Fibroblast of peridontal ligament (primary cell): ENCODE results near the gene EDRF1.

ENCODE experiments used
- DNase-seq: peaks from one replicate; pipeline ENCODE4 v3.0.0-alpha.2; 2010; ENCODE audit errors: extremely low read depth

EDRF1 gene

DNA sequence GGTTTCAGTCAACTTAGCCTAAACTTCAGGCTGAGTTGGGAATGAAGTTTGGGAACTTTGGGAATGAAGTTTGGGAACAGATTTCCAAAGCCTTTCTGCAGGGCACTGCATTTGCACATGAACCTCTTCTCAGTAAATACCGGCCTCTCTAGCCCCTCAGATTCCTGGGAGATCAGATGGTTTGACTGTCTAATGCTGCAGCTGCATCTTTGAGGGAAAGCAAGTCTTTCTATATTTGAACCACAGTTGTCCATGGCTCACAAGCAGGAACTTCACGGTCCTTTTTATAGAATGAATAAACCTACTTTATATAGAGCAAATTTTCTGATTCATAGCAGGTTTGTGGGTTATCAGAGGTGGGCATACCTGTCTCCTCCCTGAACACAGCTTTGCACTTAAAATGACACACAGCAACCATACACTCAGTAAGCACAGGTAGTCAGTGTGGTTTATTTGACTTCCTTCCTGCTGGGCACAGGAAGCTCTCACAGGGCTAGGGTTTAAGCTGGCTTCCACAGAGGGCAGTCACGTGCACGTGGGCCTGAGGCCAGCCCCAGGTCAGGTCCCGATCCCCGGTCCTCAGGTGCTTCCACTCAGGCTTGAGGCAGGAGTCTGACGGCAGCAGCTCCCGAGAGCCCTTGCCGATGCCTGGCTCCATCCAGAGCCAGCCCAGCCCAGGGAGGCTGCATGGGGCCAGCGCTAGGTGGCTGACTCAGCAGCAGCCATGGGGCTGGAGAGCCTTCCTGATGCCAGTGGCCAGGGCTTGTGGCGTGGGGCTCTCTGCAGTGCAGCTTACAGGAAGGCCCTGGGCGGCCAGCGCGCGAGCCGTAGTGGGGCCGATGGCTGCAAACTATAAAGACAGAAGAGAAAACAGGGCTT, 68.9 kb downstream of the EDRF1 start:
- no peak for DNase-seq

DNA sequence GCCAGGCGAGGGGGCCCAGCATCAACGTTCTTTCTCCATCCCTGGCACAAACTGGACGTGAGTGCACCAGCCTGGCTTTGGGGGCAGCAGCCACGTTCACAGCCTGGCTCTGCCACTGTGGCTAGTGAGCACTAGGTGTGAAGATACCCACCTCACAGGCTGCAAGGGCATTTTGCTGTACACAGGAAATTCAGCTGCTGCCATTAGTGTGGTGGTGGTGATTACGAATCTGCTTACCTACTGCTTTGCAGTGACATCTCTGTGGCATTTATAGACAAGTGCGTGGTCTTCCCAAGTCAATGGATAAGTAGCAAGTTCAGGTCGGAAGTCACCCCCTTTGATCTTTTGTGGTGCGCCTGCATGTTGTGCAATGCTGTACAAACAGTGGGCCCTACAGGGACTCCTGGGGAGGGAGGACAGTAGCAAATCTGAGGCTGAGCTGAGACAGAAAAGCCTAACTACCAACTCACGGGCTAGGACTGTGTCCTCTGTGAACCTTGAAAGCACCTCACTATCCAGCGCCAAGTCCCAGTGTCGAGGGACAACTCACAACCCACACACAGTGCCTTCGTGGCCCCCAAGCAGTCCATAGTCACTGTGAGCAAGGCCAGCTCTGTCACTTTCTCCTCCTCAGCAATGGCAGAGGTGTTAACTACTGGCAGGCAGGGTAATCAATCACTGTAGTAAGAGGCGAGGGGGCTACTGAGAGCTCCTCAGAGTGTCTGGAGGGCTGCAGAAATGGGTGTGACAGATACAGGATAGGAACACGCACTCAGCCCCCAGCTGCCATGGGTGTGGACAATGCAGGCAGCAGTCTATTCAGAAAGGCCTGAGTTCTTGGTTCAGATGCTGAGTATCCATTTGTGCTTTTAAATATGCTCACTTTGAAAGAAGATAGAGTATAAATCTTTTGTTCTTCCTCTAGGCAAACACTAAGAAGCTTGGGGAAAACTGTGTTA, 73.1 kb downstream of the EDRF1 start:
- no peak for DNase-seq

DNA sequence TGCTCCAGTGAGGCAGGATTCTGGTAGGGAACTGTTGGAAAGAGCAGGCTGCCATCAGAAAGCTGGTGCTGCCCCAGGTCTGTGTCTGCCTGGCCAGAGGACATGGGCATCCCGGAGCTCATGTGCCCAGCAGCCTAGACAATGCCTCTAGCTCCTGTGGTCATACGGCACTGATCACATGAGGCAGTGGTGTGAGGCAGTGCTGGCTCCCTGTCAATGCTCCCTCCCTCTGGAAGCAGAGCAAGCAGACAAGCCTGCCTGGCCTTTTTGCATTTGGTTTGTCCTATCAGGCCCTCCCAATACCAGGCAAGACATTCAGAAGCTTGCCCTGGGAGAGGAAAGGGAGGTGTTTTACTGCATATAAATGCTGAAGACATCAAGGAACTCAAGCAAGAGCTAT, 75.6 kb downstream of the EDRF1 start:
- no peak for DNase-seq

DNA sequence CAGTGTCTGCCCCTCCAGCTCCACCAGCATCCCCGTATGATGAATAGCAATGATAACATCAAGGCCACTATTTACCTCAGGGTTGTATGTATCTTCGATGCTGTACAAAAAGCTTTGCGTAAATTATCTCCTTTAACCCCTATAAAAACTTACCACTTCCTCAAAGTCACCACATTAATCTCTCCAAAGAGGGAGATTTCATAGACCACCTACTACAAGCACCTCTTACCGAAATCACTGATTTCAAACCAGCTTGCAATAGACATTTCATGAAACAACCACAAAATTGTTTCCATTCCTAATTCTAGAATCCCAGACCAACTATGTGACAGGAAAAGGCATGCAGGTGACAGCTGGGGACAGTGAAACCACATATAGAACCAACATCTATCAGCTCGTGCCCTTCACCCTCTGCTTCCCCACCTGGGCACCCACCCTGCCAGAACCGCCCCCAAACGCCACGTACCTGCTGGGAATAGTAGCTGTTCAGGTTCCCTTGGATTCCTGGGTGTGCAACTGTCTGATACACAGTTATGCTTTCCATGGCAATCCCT, 76.2 kb downstream of the EDRF1 start:
- no peak for DNase-seq

DNA sequence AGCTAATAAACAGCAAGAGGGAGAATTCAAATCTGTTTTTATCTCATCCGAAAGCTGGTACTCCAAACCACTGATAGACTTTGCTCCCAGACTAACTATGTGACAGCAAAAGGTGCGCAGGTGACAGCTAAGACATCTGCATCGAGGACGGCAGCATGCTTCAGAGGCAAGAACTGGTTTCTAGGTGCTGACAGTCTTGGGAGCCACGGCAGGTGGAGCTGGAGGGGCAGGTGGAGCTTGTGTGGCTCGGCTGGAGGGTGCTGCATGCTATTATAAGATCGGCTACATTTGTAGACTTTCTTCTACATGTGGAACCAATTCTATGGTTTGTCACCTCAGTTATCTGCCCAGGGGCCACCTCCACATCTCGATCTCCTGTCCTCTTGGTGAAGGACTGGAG, 77.9 kb downstream of the EDRF1 start:
- no peak for DNase-seq

DNA sequence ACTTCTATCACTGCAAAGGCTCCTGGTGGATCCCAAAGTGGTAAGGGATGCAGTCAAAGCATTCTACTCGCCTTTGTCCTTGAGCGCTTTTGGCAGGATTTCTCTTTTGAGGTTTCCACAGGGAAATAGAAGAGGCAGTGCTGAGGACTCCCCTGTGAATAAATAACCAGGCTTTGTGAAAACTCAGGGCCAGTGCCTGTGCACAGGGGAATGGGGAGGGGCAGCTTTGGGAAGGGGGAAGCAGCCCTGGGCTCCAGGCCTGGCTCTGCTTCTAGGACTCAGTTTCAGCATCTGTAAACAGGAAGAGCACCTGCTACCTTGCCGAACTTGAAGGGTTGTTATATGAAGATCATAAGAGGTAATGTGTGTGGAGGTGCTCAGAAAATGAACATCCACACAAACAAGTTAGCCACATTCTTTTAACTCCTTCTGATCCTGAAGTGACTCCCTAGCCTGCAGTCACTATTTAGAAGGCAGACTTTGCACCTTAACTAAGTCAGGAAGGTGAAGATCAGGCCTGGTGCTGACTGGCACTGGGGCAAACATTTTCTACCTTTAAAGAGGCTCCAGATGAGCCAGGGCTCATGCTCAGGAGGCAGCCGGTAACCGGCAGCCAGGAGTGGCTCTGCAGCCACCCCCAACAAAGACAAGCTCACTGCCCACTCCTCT, 78.6 kb downstream of the EDRF1 start:
- no peak for DNase-seq

DNA sequence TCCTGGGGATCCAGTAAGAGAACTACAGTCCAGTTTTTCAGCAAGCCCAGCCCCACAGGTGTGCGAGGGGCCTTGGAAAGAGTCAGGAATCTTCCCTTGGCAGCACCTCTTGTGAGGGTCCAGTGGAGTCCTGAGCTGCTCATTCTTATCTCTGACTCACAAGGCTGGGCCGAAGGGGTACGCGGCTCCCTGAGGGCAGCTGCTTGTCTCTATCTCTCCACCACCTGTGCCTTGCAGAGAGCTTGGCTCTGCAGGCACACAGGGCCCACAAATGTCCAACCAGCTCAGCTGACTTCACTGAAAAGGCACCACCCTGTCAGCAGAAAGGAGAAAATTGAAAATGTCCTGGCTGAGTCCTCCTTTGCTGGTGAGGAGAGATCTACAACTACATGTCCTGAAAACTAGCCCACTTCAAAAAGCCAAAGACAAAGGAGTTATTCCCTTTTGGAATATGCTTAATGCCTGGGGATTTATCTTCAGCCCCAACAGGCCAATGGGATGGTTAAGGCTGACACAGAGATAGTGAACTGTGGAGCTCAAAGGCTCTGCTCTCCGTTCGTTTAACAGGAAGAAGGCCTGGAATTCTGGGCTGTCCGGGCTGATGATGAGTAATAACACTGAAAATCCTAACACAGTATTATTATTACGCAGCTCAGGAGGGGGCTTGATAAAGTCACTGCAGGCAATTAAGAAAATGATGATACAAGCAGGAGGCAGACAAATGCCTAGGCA, 80.1 kb downstream of the EDRF1 start:
- DNase-seq: no peak

DNA sequence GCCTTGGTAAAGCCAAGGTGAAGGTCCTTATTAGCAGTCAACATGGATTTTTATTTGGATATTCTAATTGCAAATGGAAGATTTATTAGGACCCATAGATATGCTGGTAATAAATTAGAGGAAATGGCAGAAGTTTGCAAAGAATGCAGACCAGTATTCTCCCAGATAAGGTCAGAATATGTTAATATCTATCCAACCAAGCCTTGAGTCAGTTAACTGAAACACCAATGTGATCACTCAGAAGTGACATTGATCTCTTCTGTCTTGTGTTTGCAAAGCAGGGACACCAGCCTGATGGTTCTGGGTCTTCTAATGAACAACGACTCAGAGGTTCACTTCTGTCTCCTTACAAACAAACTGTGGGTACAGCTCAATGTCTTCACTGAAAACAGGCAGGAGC, 82.1 kb downstream of the EDRF1 start:
- no peak for DNase-seq

DNA sequence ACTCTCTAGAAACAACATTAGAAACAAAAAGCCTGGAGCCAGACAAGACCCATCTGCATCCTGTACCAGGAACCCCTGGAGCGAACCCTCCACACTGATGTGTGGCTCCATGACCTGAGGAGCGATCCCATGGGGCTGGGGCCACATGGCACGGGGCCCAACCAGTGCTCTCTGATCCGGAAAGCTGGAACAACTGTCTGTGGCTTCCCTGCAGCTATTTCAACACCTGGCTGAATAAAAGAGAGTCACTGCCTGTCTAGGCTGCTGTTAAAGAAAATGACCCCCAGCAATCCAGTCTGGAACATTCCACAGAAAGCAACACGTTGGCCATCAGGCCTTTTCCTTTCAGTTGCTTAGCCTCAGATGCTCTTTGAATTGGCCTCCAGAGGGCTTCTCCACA, 82.6 kb downstream of the EDRF1 start:
- DNase-seq: no peak

DNA sequence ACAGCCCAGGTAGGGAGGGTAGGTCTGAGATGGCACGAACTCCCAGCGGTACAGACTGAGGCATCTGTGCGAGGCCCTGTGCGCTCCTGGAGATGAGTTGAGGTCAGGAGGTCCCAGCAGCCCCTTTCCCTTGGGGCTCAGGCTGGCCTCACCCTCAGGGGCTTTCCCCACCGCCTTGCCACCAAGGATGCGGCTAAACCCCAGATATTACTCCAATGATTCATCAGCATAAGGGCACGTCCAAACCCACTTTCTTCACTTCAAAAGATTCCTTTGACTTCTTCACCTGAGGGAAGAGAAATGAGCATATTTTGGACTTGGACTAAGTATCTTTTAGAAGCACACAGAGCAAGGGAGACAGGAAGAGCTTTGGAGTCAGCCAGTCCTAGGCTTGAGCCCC, 83.2 kb downstream of the EDRF1 start:
- DNase-seq: no peak

DNA sequence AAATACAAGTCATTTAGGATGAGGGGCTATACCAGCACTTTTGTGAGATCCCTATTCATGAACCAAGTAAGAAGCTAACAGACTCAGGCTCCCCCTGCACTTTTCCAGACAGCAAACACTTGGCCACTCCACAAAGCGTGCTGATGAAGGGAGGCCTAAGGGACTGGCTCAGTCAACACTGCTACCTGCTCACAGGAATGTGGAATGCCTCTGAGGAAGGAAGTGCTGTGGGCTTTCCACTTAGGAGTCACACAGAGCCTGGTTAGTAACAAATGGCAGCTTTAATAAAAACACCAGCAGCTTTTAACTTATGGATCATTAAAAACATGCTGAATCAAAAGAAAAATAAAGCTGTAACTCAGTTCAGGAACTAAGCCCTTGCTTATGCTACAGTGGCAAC, 88.5 kb downstream of the EDRF1 start:
- no peak for DNase-seq

DNA sequence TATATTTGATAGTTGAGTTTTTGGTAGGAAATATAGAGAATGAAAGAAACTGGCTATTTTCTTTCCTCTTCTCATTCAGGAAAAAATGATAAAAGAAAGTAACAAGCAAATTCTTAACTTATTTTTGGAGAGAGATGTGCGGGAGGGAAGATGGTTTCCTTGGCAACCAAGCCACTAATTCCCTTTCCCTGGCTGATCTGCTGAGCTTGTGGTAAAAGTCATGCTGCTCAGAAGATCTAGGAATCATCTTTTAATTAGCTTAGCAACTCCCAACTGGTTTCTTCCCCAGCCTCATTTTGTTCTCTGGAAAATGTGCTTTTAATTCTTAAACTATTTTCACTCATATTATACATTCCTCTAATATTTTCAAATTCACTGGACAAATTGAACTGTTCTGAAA, 91.7 kb downstream of the EDRF1 start:
- DNase-seq: peak; percentile 58

DNA sequence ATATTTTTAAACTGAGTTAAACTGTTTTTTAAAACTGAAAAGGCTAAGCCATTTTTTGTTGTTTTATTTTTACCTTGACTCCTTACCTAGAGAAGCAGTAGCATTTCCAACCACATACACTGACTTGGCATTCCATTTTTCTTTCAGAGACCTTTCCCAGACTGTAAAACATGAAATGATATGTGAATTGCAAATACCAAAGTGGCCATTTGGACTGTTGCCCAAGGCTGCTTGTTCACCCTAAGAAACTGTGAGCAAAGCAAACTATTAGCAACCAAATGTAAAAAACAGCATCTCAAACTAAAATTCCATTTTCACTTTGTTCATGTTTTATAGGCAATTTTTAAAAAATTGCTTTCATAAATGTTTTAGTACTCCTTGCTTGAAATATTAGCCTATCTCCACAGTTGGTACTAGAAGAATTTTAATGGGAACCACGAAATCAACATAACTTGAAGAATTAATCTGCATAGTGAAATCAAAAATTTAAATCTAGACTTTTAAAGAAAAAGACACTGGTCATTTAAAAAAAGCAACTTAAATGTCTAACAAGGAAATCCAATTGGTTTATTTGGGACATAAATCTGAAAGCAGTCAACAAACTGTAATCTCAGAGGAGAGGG, 92.7 kb downstream of the EDRF1 start:
- DNase-seq: peak; percentile 69
